Measurements from ENCODE around the gene LYL1. TPM values are rescaled to one million over a fixed set of nuclear protein-coding genes. Genes with fewer than 3 reads are reported as not detected.

Gene LYL1
- total and polyA plus RNA-seq, 2 donors (not counting 3 experiments of a cell fraction or from before 2014, with no cell fraction given), result 74.4 to 87.3 TPM

- ChIA-PET POLR2A (no interaction called here), CTCF (interaction anchor here (0.6 kb wide), 1 partner anchor 11 kb away, joined by 3 read pairs; no protein-coding TSS in a partner anchor)
- BruUV-seq (replicated peaks), result no TSS peak
- H3K27ac ChIP-seq (ENCODE audit: insufficient read depth, low read depth, low read length), result no peak overlapping the region
- H3K9me1 ChIP-seq (replicated peaks; ENCODE audit: control insufficient read depth, extremely low read depth, insufficient read depth, low read length), result no peaks in the 10 kb centered on the region
- peaks cover 0 to 15% of the 10 kb centered on the region in 2 experiments for H3K36me3 ChIP-seq (ENCODE audit: control insufficient read depth in 2 of 2, extremely low read depth in 1 of 2, insufficient read depth in 2 of 2, low read length in 2 of 2)
- peaks cover 15% of the 10 kb centered on the region for H3K79me2 ChIP-seq (ENCODE audit: control insufficient read depth, insufficient read depth, low read length)
- no peak overlapping the region for H3K4me3 ChIP-seq (replicated peaks in 1 of 3; ENCODE audit: insufficient read depth in 1 of 3, low read depth in 1 of 3, low read length in 3 of 3)
- no peak for DNase-seq (ENCODE audit: low read depth, low spot score)
- no peak overlapping the region for H3K9ac ChIP-seq (replicated peaks; ENCODE audit: extremely low read depth, insufficient read depth, low read length)
- no peak overlapping the region for H3K4me2 ChIP-seq (ENCODE audit: insufficient read depth, low read length)
- dilution Hi-C loops (cut with MboI; ENCODE audit: extremely low pct_ligation_motif_present, low sequenced_read_pairs), result no loop called here
- no peak overlapping the region for H2AFZ ChIP-seq (ENCODE audit: low read depth, low read length)
- intact Hi-C loops (cut with micrococcal nuclease), result no loop called here
- H3K27me3 ChIP-seq (ENCODE audit: control insufficient read depth in 2 of 2, insufficient read depth in 2 of 2, low read length in 2 of 2), result no peaks in the 10 kb centered on the region
- no peak for FAIRE-seq
- peaks cover 5% of the 10 kb centered on the region for H3K4me1 ChIP-seq (ENCODE audit: control insufficient read depth, extremely low read depth, insufficient read depth, low read length)
- H3K9me3 ChIP-seq (replicated peaks; ENCODE audit: control insufficient read depth, insufficient read depth, low read length), result no peaks in the 10 kb centered on the region
- TF ChIP-seq MAX (IDR thresholded peaks at IDR 0.05; ENCODE audit: insufficient read depth, insufficient read length) (no peak), POLR2A (IDR thresholded peaks at IDR 0.05; ENCODE audit: low read depth, low read length) (no peak), FOS (IDR thresholded peaks at IDR 0.05; ENCODE audit: borderline replicate concordance, insufficient read depth, low read length) (no peak), CTCF (IDR thresholded peaks at IDR 0.05; ENCODE audit: extremely low read depth in 1 of 2, insufficient read depth in 1 of 2, low read depth in 1 of 2, low read length in 2 of 2) (no peak), GATA2 (IDR thresholded peaks at IDR 0.05; ENCODE audit: insufficient read depth, insufficient read length, low read depth, low read length) (no peak), POLR2AphosphoS5 (IDR thresholded peaks at IDR 0.05; ENCODE audit: insufficient read depth, low read depth, low read length) (no peak), JUN (IDR thresholded peaks at IDR 0.05; ENCODE audit: borderline replicate concordance, insufficient read depth, insufficient read length, low read depth) (no peak), EZH2 (IDR thresholded peaks at IDR 0.05; ENCODE audit: borderline replicate concordance, low read depth, low read length, severe bottlenecking) (no peak), MYC (IDR thresholded peaks at IDR 0.05; ENCODE audit: low read depth, low read length) (no peak)
- H4K20me1 ChIP-seq (replicated peaks; ENCODE audit: control insufficient read depth, extremely low read depth, insufficient read depth, low read length), result no peaks in the 10 kb centered on the region
These were observed 9.9 kb upstream of the LYL1 start for GRCh38 chr19:13112555-13112954.

Data from endothelial cell of umbilical vein (primary cell).